Measurements from ENCODE around the gene FAM3C.

FAM3C gene

DNA sequence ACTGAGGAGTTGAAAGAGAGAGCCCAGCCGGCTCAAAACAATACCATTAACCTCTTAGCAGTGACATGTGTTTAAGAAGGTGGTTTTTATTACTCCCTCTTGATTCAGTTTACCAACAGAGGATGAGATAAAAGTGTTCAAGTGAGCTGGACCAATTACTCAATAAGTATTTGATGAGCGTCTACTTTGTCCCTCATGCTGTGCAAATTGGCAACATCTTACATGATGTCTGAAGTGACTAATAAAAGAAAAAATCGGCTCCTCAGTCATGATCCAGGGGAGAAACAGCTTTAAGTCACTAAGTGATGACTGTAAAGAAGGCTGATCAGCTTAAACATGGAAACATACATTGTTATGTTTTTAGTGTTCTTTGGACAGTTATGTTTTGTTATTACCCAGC lies 59.5 kb downstream of the FAM3C start:
- no peak for DNase-seq
- TF ChIP-seq EZH2 (IDR thresholded peaks at IDR 0.05; ENCODE audit: borderline replicate concordance, low read depth, low read length, severe bottlenecking), result no peak
- TF ChIP-seq, protein P1, sequence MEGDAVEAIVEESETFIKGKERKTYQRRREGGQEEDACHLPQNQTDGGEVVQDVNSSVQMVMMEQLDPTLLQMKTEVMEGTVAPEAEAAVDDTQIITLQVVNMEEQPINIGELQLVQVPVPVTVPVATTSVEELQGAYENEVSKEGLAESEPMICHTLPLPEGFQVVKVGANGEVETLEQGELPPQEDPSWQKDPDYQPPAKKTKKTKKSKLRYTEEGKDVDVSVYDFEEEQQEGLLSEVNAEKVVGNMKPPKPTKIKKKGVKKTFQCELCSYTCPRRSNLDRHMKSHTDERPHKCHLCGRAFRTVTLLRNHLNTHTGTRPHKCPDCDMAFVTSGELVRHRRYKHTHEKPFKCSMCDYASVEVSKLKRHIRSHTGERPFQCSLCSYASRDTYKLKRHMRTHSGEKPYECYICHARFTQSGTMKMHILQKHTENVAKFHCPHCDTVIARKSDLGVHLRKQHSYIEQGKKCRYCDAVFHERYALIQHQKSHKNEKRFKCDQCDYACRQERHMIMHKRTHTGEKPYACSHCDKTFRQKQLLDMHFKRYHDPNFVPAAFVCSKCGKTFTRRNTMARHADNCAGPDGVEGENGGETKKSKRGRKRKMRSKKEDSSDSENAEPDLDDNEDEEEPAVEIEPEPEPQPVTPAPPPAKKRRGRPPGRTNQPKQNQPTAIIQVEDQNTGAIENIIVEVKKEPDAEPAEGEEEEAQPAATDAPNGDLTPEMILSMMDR (IDR thresholded peaks at IDR 0.05; ENCODE audit: borderline replicate concordance, extremely low read depth, low read length, poor library complexity, severe bottlenecking), result no peak

DNA sequence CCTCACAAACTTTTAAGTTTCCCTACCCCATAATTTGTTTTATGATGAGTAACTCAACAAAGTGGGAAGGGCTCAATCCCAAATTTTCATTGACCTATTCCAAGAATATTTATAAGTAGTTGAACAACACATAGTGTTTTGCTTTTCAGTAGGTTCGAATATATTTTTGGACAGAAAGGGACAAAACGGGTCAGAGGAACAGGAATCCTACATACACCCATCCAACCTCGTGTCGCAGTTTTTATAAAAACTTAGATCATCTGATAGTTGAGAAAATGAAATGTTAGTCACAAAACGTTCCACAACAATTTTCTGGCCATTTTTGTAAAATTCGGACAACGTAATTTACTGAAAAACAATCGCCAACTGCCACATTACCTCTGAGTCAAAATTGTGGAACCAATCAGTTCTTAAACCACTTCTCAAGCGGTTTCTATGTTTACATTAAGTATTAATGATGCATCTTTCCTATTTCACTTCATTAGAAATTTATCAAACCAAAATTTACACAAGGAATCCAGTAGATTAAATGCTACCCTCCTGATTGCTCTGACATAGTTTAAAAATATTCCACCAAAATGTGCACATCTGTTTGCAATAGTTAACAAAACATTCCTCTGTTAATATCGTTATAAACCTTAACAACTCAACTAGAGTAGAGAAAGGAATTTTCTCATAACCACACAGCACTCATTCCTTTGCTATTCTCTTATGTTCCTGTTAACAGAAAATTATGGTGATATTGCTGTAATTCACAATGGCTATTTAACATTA lies 61.0 kb downstream of the FAM3C start:
- Histone ChIP-seq H3K9ac (ENCODE audit: low read depth, low read length) (no peak overlapping the region), H3K36me3 (ENCODE audit: insufficient read depth, low read length) (no peaks in the 10 kb centered on the region), H4K20me1 (ENCODE audit: insufficient read depth, low read length) (no peaks in the 10 kb centered on the region), H3K4me1 (ENCODE audit: insufficient read depth, low read length) (no peaks in the 10 kb centered on the region), H3K4me3 (ENCODE audit: low read depth in 1 of 2, low read length in 2 of 2) (no peak overlapping the region), H2AFZ (ENCODE audit: low read depth, low read length) (no peak overlapping the region), H3K9me3 (ENCODE audit: insufficient read depth, low read length, severe bottlenecking) (no peaks in the 10 kb centered on the region), H3K79me2 (ENCODE audit: insufficient read depth, low read length) (no peaks in the 10 kb centered on the region), H3K4me2 (ENCODE audit: insufficient read depth, low read length) (no peak overlapping the region), H3K27me3 (ENCODE audit: insufficient read depth, low read length, poor library complexity) (no peaks in the 10 kb centered on the region), H3K27ac (ENCODE audit: low read length) (no peak overlapping the region)
- DNase-seq, result no peak
- TF ChIP-seq, protein P1 (IDR thresholded peaks at IDR 0.05; ENCODE audit: borderline replicate concordance, extremely low read depth, low read length, poor library complexity, severe bottlenecking), result no peak
- TF ChIP-seq EZH2 (IDR thresholded peaks at IDR 0.05; ENCODE audit: borderline replicate concordance, low read depth, low read length, severe bottlenecking), result no peak
- no peak for ATAC-seq (ENCODE audit: insufficient read depth, low read depth)

More for the DNA sequence above, 59.5 kb downstream of the FAM3C start:
- Histone ChIP-seq H3K79me2 (ENCODE audit: insufficient read depth, low read length) (no peaks in the 10 kb centered on the region), H4K20me1 (ENCODE audit: insufficient read depth, low read length) (no peaks in the 10 kb centered on the region), H3K4me1 (ENCODE audit: insufficient read depth, low read length) (no peaks in the 10 kb centered on the region), H3K36me3 (ENCODE audit: insufficient read depth, low read length) (no peaks in the 10 kb centered on the region), H3K4me3 (ENCODE audit: low read depth in 1 of 2, low read length in 2 of 2) (no peak overlapping the region), H3K9me3 (ENCODE audit: insufficient read depth, low read length, severe bottlenecking) (no peaks in the 10 kb centered on the region), H3K4me2 (ENCODE audit: insufficient read depth, low read length) (no peak overlapping the region), H3K27ac (ENCODE audit: low read length) (no peak overlapping the region), H3K9ac (ENCODE audit: low read depth, low read length) (no peak overlapping the region), H3K27me3 (ENCODE audit: insufficient read depth, low read length, poor library complexity) (no peaks in the 10 kb centered on the region), H2AFZ (ENCODE audit: low read depth, low read length) (0 out of 2 replicates have a peak overlapping the region, but pooled peaks have one; percentile 7)
- ATAC-seq (ENCODE audit: insufficient read depth, low read depth), result no peak

DNA sequence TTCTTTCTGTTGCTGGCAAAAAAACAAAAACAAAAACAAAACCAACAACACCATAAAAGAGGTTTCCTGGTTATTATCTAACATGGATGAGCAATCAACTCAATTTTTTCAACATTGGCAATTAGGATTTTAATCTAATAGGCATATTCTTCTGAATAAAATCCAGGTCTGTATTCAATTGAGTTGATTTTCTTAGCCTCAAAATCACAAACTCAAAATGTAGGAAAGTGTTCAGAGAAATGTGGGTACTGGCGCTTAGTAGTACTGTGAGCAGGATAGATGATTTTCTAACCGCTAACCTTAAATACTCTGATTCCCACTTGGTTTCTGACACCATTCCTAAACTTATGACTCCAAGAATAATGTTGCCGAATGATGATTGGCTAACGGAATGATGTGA lies 61.7 kb downstream of the FAM3C start:
- no peaks in the 10 kb centered on the region for H3K27me3 ChIP-seq (ENCODE audit: insufficient read depth, low read length, poor library complexity)
- TF ChIP-seq, protein P1 (IDR thresholded peaks at IDR 0.05; ENCODE audit: borderline replicate concordance, extremely low read depth, low read length, poor library complexity, severe bottlenecking), result no peak
- no peak for TF ChIP-seq EZH2 (IDR thresholded peaks at IDR 0.05; ENCODE audit: borderline replicate concordance, low read depth, low read length, severe bottlenecking)
- no peaks in the 10 kb centered on the region for H3K9me3 ChIP-seq (ENCODE audit: insufficient read depth, low read length, severe bottlenecking)
- H3K79me2 ChIP-seq (ENCODE audit: insufficient read depth, low read length), result no peaks in the 10 kb centered on the region
- no peak overlapping the region for H3K27ac ChIP-seq (ENCODE audit: low read length)
- DNase-seq (no peak), ATAC-seq (ENCODE audit: insufficient read depth, low read depth) (no peak)
- H3K4me2 ChIP-seq (ENCODE audit: insufficient read depth, low read length), result no peak overlapping the region
- H3K4me3 ChIP-seq (ENCODE audit: low read depth in 1 of 2, low read length in 2 of 2), result no peak overlapping the region
- H3K36me3 ChIP-seq (ENCODE audit: insufficient read depth, low read length), result no peaks in the 10 kb centered on the region
- H3K9ac ChIP-seq (ENCODE audit: low read depth, low read length), result no peak overlapping the region
- H4K20me1 ChIP-seq (ENCODE audit: insufficient read depth, low read length), result no peaks in the 10 kb centered on the region
- H3K4me1 ChIP-seq (ENCODE audit: insufficient read depth, low read length), result no peaks in the 10 kb centered on the region
- no peak overlapping the region for H2AFZ ChIP-seq (ENCODE audit: low read depth, low read length)

All from DND-41 (cell line).